ENCODE data around the gene WBP1. TPM values are rescaled to one million over a fixed set of nuclear protein-coding genes. Genes with fewer than 3 reads are reported as not detected.

Gene WBP1
- total and polyA plus RNA-seq, 10 of the 15 experiments (the other 5 are each of a cell fraction or from before 2014, with no cell fraction given), result 4.2 to 76.8 (median 43.8) TPM

DNA sequence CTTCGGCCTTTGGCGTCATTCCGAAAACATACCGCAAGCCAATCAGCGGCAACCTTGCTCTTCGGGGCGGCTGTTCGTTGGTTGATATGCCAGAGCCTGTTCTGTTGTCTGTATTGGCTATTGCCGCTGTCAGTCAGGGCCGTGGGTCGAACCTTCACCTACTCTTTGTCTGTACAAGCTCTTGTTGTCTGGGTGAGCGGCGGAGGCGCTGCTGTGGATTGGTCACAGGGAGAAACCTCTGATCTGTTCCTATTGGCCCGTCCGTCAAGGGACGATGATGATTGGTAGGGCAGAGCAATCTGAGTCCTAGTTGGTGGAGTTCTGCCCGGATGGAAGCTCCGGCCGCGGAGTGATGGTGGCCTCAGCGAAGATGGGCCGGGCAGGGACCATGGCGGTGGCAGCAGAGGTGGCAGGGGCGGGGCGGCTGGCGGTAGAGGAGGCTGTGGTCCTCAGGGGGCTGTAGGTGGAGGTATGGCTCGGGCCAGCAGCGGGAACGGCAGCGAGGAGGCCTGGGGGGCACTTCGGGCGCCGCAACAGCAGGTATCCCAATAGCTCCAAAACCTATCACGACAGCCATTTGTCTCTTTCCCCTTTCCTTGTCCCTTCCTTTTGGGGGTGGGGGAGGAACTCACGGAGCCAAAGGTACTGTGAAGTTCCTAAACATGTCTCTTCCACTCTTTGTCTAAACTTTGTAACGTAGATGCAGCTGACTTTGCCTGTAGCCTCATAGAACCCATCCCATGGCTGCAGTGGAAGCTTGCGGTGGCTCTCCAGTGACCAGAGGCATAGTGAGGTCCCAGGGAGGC, at the start of gene WBP1 (continued):
- TF ChIP-seq, protein P1, sequence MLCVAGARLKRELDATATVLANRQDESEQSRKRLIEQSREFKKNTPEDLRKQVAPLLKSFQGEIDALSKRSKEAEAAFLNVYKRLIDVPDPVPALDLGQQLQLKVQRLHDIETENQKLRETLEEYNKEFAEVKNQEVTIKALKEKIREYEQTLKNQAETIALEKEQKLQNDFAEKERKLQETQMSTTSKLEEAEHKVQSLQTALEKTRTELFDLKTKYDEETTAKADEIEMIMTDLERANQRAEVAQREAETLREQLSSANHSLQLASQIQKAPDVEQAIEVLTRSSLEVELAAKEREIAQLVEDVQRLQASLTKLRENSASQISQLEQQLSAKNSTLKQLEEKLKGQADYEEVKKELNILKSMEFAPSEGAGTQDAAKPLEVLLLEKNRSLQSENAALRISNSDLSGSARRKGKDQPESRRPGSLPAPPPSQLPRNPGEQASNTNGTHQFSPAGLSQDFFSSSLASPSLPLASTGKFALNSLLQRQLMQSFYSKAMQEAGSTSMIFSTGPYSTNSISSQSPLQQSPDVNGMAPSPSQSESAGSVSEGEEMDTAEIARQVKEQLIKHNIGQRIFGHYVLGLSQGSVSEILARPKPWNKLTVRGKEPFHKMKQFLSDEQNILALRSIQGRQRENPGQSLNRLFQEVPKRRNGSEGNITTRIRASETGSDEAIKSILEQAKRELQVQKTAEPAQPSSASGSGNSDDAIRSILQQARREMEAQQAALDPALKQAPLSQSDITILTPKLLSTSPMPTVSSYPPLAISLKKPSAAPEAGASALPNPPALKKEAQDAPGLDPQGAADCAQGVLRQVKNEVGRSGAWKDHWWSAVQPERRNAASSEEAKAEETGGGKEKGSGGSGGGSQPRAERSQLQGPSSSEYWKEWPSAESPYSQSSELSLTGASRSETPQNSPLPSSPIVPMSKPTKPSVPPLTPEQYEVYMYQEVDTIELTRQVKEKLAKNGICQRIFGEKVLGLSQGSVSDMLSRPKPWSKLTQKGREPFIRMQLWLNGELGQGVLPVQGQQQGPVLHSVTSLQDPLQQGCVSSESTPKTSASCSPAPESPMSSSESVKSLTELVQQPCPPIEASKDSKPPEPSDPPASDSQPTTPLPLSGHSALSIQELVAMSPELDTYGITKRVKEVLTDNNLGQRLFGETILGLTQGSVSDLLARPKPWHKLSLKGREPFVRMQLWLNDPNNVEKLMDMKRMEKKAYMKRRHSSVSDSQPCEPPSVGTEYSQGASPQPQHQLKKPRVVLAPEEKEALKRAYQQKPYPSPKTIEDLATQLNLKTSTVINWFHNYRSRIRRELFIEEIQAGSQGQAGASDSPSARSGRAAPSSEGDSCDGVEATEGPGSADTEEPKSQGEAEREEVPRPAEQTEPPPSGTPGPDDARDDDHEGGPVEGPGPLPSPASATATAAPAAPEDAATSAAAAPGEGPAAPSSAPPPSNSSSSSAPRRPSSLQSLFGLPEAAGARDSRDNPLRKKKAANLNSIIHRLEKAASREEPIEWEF (IDR thresholded peaks at IDR 0.05; ENCODE audit: insufficient replicate concordance, low read depth, low read length), result no peak
- peak; percentile 71; the same call in 1 of the 2 replicates for TF ChIP-seq CREM (IDR thresholded peaks at IDR 0.05; ENCODE audit: low read depth)
- TF ChIP-seq, protein P2, sequence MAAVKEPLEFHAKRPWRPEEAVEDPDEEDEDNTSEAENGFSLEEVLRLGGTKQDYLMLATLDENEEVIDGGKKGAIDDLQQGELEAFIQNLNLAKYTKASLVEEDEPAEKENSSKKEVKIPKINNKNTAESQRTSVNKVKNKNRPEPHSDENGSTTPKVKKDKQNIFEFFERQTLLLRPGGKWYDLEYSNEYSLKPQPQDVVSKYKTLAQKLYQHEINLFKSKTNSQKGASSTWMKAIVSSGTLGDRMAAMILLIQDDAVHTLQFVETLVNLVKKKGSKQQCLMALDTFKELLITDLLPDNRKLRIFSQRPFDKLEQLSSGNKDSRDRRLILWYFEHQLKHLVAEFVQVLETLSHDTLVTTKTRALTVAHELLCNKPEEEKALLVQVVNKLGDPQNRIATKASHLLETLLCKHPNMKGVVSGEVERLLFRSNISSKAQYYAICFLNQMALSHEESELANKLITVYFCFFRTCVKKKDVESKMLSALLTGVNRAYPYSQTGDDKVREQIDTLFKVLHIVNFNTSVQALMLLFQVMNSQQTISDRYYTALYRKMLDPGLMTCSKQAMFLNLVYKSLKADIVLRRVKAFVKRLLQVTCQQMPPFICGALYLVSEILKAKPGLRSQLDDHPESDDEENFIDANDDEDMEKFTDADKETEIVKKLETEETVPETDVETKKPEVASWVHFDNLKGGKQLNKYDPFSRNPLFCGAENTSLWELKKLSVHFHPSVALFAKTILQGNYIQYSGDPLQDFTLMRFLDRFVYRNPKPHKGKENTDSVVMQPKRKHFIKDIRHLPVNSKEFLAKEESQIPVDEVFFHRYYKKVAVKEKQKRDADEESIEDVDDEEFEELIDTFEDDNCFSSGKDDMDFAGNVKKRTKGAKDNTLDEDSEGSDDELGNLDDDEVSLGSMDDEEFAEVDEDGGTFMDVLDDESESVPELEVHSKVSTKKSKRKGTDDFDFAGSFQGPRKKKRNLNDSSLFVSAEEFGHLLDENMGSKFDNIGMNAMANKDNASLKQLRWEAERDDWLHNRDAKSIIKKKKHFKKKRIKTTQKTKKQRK (IDR thresholded peaks at IDR 0.05; ENCODE audit: low read depth, low read length), result peak; percentile 78; the same call in 1 of the 2 replicates
- TF ChIP-seq YBX1 (IDR thresholded peaks at IDR 0.05), result no peak
- no peak for TF ChIP-seq TAF1 (IDR thresholded peaks at IDR 0.05; ENCODE audit: borderline replicate concordance, low read depth, low read length)
- TF ChIP-seq NFYA (IDR thresholded peaks at IDR 0.05; ENCODE audit: borderline replicate concordance, low read depth, low read length), result peak; percentile 50; the same call in 1 of the 2 replicates
- TF ChIP-seq ZNF207 (IDR thresholded peaks at IDR 0.05; ENCODE audit: borderline replicate concordance), result no peak
- TF ChIP-seq, protein P3, sequence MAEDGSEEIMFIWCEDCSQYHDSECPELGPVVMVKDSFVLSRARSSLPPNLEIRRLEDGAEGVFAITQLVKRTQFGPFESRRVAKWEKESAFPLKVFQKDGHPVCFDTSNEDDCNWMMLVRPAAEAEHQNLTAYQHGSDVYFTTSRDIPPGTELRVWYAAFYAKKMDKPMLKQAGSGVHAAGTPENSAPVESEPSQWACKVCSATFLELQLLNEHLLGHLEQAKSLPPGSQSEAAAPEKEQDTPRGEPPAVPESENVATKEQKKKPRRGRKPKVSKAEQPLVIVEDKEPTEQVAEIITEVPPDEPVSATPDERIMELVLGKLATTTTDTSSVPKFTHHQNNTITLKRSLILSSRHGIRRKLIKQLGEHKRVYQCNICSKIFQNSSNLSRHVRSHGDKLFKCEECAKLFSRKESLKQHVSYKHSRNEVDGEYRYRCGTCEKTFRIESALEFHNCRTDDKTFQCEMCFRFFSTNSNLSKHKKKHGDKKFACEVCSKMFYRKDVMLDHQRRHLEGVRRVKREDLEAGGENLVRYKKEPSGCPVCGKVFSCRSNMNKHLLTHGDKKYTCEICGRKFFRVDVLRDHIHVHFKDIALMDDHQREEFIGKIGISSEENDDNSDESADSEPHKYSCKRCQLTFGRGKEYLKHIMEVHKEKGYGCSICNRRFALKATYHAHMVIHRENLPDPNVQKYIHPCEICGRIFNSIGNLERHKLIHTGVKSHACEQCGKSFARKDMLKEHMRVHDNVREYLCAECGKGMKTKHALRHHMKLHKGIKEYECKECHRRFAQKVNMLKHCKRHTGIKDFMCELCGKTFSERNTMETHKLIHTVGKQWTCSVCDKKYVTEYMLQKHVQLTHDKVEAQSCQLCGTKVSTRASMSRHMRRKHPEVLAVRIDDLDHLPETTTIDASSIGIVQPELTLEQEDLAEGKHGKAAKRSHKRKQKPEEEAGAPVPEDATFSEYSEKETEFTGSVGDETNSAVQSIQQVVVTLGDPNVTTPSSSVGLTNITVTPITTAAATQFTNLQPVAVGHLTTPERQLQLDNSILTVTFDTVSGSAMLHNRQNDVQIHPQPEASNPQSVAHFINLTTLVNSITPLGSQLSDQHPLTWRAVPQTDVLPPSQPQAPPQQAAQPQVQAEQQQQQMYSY (CRISPR knock-in tag; IDR thresholded peaks at IDR 0.05), result no peak
- TF ChIP-seq SP1 (IDR thresholded peaks at IDR 0.05; ENCODE audit: low read depth, low read length), result peak; percentile 96
- no peak for TF ChIP-seq SREBF2 (IDR thresholded peaks at IDR 0.05; ENCODE audit: low read length)
- no peak for TF ChIP-seq GATAD2B (conservative IDR thresholded peaks at IDR 0.05; ENCODE audit: low read depth)
- TF ChIP-seq, protein P4, sequence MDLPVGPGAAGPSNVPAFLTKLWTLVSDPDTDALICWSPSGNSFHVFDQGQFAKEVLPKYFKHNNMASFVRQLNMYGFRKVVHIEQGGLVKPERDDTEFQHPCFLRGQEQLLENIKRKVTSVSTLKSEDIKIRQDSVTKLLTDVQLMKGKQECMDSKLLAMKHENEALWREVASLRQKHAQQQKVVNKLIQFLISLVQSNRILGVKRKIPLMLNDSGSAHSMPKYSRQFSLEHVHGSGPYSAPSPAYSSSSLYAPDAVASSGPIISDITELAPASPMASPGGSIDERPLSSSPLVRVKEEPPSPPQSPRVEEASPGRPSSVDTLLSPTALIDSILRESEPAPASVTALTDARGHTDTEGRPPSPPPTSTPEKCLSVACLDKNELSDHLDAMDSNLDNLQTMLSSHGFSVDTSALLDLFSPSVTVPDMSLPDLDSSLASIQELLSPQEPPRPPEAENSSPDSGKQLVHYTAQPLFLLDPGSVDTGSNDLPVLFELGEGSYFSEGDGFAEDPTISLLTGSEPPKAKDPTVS (IDR thresholded peaks at IDR 0.05; ENCODE audit: low read depth, low read length), result no peak
- TF ChIP-seq ASH2L (IDR thresholded peaks at IDR 0.05; ENCODE audit: borderline replicate concordance, low read depth), result no peak
- no peak for TF ChIP-seq MEF2A (IDR thresholded peaks at IDR 0.05; ENCODE audit: insufficient read depth, low read depth, low read length)
- no peak; the same call in 1 of the 2 replicates for TF ChIP-seq SMAD5 (IDR thresholded peaks at IDR 0.05; ENCODE audit: low read depth)
